Breast epithelium (tissue), 4 donors: Measurements from ENCODE around the gene PPP1R7. TPM values are rescaled to one million over a fixed set of nuclear protein-coding genes. Genes with fewer than 3 reads are reported as not detected.

Source experiments
- DNase-seq, 2 donors: peaks; one replicate each; pipeline ENCODE4 v3.0.0-alpha.2; 2019; ENCODE audit warnings: low spot score in 2 of 2
- H3K27ac ChIP-seq, 2 donors: fragments of 200-600 bp; sonication (generic) in 1 of 2; one replicate each; pipeline ENCODE4 v1.5.1; 2016 to 2019; ENCODE audit warnings: mild to moderate bottlenecking in 1 of 2
- H3K27me3 ChIP-seq, 2 donors: fragments of 200-600 bp; sonication (generic) in 1 of 2; one replicate each; pipeline versions ENCODE4 v1.5.1 to v1.6.0; 2017 to 2019; ENCODE audit warnings: control low read depth in 1 of 2, mild to moderate bottlenecking in 1 of 2
- H3K36me3 ChIP-seq: fragments of 200-600 bp; one replicate; pipeline ENCODE4 v1.5.1; 2019
- H3K4me1 ChIP-seq, 2 donors: fragments of 200-600 bp; sonication (generic); one replicate each; pipeline ENCODE4 v1.5.1; 2016 to 2019; ENCODE audit warnings: control low read depth in 1 of 2
- H3K4me3 ChIP-seq, 3 donors: fragments of 200-600 bp; sonication (generic); 1 replicate in 2 of 3; 2 replicates in 1 of 3; pipeline ENCODE4 v1.5.1; 2016 to 2019; ENCODE audit warnings: mild to moderate bottlenecking in 3 of 3, moderate library complexity in 2 of 3
- H3K9me3 ChIP-seq, 2 donors: fragments of 200-600 bp; sonication (generic) in 1 of 2; one replicate each; pipeline ENCODE4 v1.5.1; 2016 to 2019; ENCODE audit warnings: control low read depth in 1 of 2
- POLR2A ChIP-seq: fragments of 450-650 bp; IDR thresholded peaks from one replicate; pipeline ENCODE4 v1.6.1; 2016; ENCODE audit warnings: antibody characterized with exemption, mild to moderate bottlenecking, moderate library complexity
- POLR2AphosphoS5 ChIP-seq, 3 donors: sonication (generic); formaldehyde crosslinking; IDR thresholded peaks; one replicate each; pipeline ENCODE4 v1.6.1; 2017; ENCODE audit warnings: antibody characterized with exemption in 3 of 3
- intact Hi-C: fragments of 100-400 bp; cut with DNase I; formaldehyde crosslinking; loops from one replicate; pipeline ENCODE4 v1.15.1; 2023; ENCODE audit warnings: low total_unique reads
- total RNA-seq, 3 donors: library from RNA; depleted of rRNA; stranded (reverse); fragments of >200 nt; gene quantifications; one replicate each; pipeline ENCODE4 v1.1.0, GENCODE V29; 2016
- TF ChIP-seq, protein P1 (sequence below), 3 donors: fragments of 450-650 bp; IDR thresholded peaks; one replicate each; pipeline ENCODE4 v1.5.1; 2016 to 2017; ENCODE audit warnings: antibody characterized with exemption in 3 of 3, mild to moderate bottlenecking in 3 of 3, moderate library complexity in 3 of 3

PPP1R7 gene
- total RNA-seq, 3 donors from 2014 or later = 39.4 to 50.9 (median 43.6) TPM

DNA sequence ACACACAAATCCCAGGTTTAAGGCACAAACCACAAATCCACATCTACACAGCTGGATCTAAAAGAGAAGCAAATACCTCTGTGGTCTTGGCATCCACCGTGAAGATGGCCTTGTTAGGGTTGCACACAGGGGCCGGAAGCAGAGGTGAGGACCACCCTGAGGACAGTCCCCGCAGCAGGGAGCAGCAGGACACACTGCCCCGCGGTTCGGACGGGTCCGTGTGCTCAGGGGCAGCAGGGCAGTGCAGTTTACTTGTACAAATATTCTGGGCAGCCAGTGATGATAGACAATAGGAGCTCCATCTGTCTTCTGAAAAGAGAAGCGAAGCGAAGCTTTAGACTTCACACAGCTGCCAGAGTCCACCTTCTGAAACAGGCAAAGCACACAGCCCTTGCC lies 9.8 kb upstream of the PPP1R7 start:
- H3K36me3 ChIP-seq = no peaks in the 10 kb centered on the region
- H3K9me3 ChIP-seq = no peaks in the 10 kb centered on the region
- no peak for TF ChIP-seq POLR2AphosphoS5 (IDR thresholded peaks at IDR 0.05)
- TF ChIP-seq, protein P1, sequence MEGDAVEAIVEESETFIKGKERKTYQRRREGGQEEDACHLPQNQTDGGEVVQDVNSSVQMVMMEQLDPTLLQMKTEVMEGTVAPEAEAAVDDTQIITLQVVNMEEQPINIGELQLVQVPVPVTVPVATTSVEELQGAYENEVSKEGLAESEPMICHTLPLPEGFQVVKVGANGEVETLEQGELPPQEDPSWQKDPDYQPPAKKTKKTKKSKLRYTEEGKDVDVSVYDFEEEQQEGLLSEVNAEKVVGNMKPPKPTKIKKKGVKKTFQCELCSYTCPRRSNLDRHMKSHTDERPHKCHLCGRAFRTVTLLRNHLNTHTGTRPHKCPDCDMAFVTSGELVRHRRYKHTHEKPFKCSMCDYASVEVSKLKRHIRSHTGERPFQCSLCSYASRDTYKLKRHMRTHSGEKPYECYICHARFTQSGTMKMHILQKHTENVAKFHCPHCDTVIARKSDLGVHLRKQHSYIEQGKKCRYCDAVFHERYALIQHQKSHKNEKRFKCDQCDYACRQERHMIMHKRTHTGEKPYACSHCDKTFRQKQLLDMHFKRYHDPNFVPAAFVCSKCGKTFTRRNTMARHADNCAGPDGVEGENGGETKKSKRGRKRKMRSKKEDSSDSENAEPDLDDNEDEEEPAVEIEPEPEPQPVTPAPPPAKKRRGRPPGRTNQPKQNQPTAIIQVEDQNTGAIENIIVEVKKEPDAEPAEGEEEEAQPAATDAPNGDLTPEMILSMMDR (IDR thresholded peaks at IDR 0.05) = no peak
- no peak for TF ChIP-seq POLR2A
- DNase-seq = no peak
- H3K4me1 ChIP-seq = no peaks in the 10 kb centered on the region
- no peak overlapping the region for H3K27ac ChIP-seq
- H3K4me3 ChIP-seq = no peak overlapping the region
- intact Hi-C loops = no loop called here
- no peaks in the 10 kb centered on the region for H3K27me3 ChIP-seq

DNA sequence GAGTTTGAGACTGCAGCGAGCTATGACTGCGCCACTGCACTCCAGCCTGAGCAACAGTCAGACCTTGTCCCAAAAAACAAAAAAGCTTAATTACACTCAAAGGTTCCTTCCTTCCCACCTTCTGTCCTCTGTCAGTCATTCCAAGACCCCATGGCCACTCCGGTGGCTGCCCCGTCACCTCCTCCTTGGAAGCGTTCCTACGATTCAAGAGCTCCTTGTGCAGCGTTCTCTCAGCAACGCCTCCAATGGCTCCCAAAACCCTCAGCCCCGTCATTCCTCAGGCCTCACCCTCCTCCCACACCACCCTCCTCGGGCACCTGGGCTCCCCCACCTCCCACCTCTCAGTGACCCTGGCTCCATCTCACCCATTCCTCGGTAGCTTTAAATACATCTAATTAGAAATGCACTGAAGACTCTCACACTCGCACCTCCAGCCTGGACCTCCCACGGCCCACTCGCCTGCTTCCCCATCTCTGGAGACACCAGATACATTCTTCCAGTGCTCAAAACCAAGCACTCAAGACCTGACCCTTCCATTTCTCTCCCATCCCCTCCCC lies 9.0 kb upstream of the PPP1R7 start:
- H3K36me3 ChIP-seq = no peaks in the 10 kb centered on the region
- TF ChIP-seq POLR2A (no peak), POLR2AphosphoS5 (IDR thresholded peaks at IDR 0.05) (no peak)
- TF ChIP-seq, protein P1 (IDR thresholded peaks at IDR 0.05) = no peak
- no peak overlapping the region for H3K27ac ChIP-seq
- H3K4me1 ChIP-seq = no peaks in the 10 kb centered on the region
- no peaks in the 10 kb centered on the region for H3K9me3 ChIP-seq
- intact Hi-C loops = no loop called here
- no peak for DNase-seq
- H3K4me3 ChIP-seq = no peak overlapping the region
- no peaks in the 10 kb centered on the region for H3K27me3 ChIP-seq

DNA sequence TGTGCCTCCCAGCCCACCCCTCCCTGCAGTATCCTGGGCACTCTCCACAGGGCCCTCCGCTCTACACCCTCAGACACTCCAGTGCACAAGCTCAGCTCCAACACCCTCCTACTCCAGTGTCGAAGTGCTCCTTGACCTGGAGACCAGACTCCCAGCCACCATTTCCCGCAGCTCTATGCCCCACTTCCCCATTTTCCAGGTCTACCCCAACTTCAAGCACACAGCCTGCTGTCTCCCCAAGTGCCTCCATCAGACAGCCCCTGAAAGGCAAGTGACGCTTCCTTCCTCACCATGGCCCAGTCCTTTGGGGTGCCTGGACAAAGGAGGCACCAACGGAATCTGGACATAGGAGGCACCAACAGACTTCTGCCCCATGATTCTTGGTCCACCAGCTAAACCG lies 8.2 kb upstream of the PPP1R7 start:
- TF ChIP-seq, protein P1 (IDR thresholded peaks at IDR 0.05) = no peak
- TF ChIP-seq POLR2AphosphoS5 (IDR thresholded peaks at IDR 0.05) (no peak), POLR2A (no peak)
- DNase-seq = no peak
- H3K4me3 ChIP-seq = no peak overlapping the region
- H3K27ac ChIP-seq = no peak overlapping the region
- no peaks in the 10 kb centered on the region for H3K9me3 ChIP-seq
- no peaks in the 10 kb centered on the region for H3K4me1 ChIP-seq
- no peaks in the 10 kb centered on the region for H3K36me3 ChIP-seq
- H3K27me3 ChIP-seq = no peaks in the 10 kb centered on the region
- intact Hi-C loops = no loop called here

DNA sequence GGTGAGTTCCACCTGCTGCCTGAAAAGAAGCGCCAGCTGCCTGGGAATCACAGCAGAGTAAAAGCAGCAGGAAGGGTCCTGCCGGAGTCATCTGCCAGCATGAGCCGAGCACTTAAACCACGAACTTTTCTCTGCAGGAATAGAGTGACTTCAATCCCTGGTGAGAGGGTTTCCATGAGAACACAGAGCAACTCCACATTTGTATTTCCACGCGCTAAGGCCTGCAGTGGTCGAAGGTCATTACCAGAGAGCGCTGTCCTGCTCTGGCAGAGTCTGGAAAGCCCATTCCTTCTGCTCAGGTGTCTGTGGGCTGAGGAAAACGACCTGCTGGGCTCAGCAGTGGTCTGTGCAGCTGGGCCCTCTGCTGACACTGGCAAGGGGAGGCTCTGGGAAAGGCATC lies 7.7 kb upstream of the PPP1R7 start:
- Histone ChIP-seq H3K4me3 (no peak overlapping the region), H3K27ac (no peak overlapping the region), H3K4me1 (no peaks in the 10 kb centered on the region), H3K27me3 (no peaks in the 10 kb centered on the region), H3K36me3 (no peaks in the 10 kb centered on the region), H3K9me3 (no peaks in the 10 kb centered on the region)
- DNase-seq = no peak
- TF ChIP-seq POLR2A (no peak), POLR2AphosphoS5 (IDR thresholded peaks at IDR 0.05) (no peak)
- TF ChIP-seq, protein P1 (IDR thresholded peaks at IDR 0.05) = no peak
- intact Hi-C loops = no loop called here

DNA sequence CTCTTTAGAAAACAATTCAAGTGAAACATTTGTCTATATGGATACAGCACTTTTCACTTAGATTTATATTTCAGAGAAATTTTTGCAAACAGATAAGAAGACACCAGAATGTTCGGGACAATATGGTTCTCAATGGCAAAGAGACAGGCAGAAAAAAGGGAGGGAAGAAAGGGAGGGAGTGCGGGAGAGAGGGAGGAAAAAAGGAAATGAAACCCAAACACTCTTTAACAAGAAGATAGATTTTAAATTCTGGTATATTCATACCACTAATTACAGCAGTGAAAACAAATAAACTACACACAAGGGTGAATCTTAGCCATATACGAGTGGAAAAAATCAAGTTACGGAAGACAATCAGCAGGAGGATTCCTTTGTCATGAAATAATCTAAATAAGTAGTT lies 4.0 kb upstream of the PPP1R7 start:
- Histone ChIP-seq H3K27ac (no peak overlapping the region), H3K4me3 (no peak overlapping the region), H3K36me3 (no peaks in the 10 kb centered on the region), H3K9me3 (no peaks in the 10 kb centered on the region), H3K27me3 (no peaks in the 10 kb centered on the region), H3K4me1 (peaks cover 3 to 10% of the 10 kb centered on the region in 2 donors)
- intact Hi-C loops = no loop called here
- DNase-seq = no peak
- TF ChIP-seq POLR2AphosphoS5 (IDR thresholded peaks at IDR 0.05) (no peak), POLR2A (no peak)
- TF ChIP-seq, protein P1 (IDR thresholded peaks at IDR 0.05) = no peak
